HFFc6 (cell line): ENCODE measurements around the gene PSME3IP1. TPM values are rescaled to one million over a fixed set of nuclear protein-coding genes. Genes with fewer than 3 reads are reported as not detected.

Source experiments
- DNase-seq: peaks from one replicate; pipeline ENCODE4 v3.0.0-alpha.2; 2018
- H3K27ac Mint-ChIP-seq: 2 replicates; pipeline ENCODE4 v1.8.0; 2020; ENCODE audit warnings: mild to moderate bottlenecking, mixed read lengths
- H3K27me3 Mint-ChIP-seq: 2 replicates; pipeline ENCODE4 v1.8.0; 2021; ENCODE audit warnings: mild to moderate bottlenecking, moderate library complexity, mixed read lengths; ENCODE audit not compliant: insufficient read depth
- H3K36me3 Mint-ChIP-seq: 2 replicates; pipeline ENCODE4 v1.8.0; 2021; ENCODE audit warnings: low read depth, mixed read lengths
- H3K4me1 Mint-ChIP-seq: 2 replicates; pipeline ENCODE4 v1.8.0; 2020; ENCODE audit warnings: low read depth, mixed read lengths
- H3K4me3 Mint-ChIP-seq: 2 replicates; pipeline ENCODE4 v1.8.0; 2020; ENCODE audit warnings: mild to moderate bottlenecking, moderate library complexity, mixed read lengths
- H3K9me3 Mint-ChIP-seq: 2 replicates; pipeline ENCODE4 v1.8.0; 2020; ENCODE audit warnings: mild to moderate bottlenecking, mixed read lengths
- CTCF ChIP-seq: fragments of 200-600 bp; sonication (generic); IDR thresholded peaks from 2 replicates; pipeline ENCODE4 v1.5.0; 2021; ENCODE audit warnings: antibody characterized with exemption, mild to moderate bottlenecking
- total RNA-seq, 6 experiments: library from RNA; stranded (reverse); fragmentation: NEBNext Ultra II Directional; extraction: Animal tissue kit (Norgen Biotek cat#: 25700); gene quantifications; 2 replicates in 1 of 6; 3 replicates in 5 of 6; pipeline ENCODE4 v1.2.3, GENCODE V29; 2021

The PSME3IP1 gene
- total RNA-seq, 6 experiments from 2014 or later, result 55.9 to 85.0 (median 76.5) TPM

GRCh38 chr16:57172721-57173290 lies 13.0 kb downstream of the PSME3IP1 start:
- Mint-ChIP-seq H3K27ac (no peak overlapping the region), H3K9me3 (no peaks in the 10 kb centered on the region), H3K4me3 (no peak overlapping the region), H3K4me1 (peaks cover 11% of the 10 kb centered on the region; the same call in 1 of the 2 replicates), H3K27me3 (no peaks in the 10 kb centered on the region; the same call in 1 of the 2 replicates), H3K36me3 (peaks cover 16% of the 10 kb centered on the region)
- TF ChIP-seq CTCF, result no peak
- no peak for DNase-seq

- Mint-ChIP-seq H3K27me3 (no peaks in the 10 kb centered on the region; the same call in 1 of the 2 replicates), H3K4me1 (no peaks in the 10 kb centered on the region), H3K27ac (no peak overlapping the region), H3K4me3 (no peak overlapping the region), H3K36me3 (peaks cover 22% of the 10 kb centered on the region), H3K9me3 (no peaks in the 10 kb centered on the region)
- DNase-seq, result no peak
- no peak for TF ChIP-seq CTCF
Measured at GRCh38 chr16:57169327-57169726, 16.5 kb downstream of the PSME3IP1 start.

- no peak overlapping the region for H3K27ac Mint-ChIP-seq
- H3K9me3 Mint-ChIP-seq, result no peaks in the 10 kb centered on the region
- peaks cover 22% of the 10 kb centered on the region for H3K36me3 Mint-ChIP-seq
- H3K4me3 Mint-ChIP-seq, result no peak overlapping the region
- H3K27me3 Mint-ChIP-seq, result no peaks in the 10 kb centered on the region; the same call in 1 of the 2 replicates
- TF ChIP-seq CTCF, result peak; percentile 78
- H3K4me1 Mint-ChIP-seq, result no peaks in the 10 kb centered on the region
- peak; percentile 71 for DNase-seq
Measured at GRCh38 chr16:57167953-57168352, 17.9 kb downstream of the PSME3IP1 start.

GRCh38 chr16:57167538-57167937 lies 18.3 kb downstream of the PSME3IP1 start:
- H3K4me3 Mint-ChIP-seq, result no peak overlapping the region
- no peak overlapping the region for H3K27ac Mint-ChIP-seq
- DNase-seq, result no peak
- H3K4me1 Mint-ChIP-seq, result no peaks in the 10 kb centered on the region
- no peaks in the 10 kb centered on the region; the same call in 1 of the 2 replicates for H3K27me3 Mint-ChIP-seq
- peaks cover 22% of the 10 kb centered on the region for H3K36me3 Mint-ChIP-seq
- no peak for TF ChIP-seq CTCF
- no peaks in the 10 kb centered on the region for H3K9me3 Mint-ChIP-seq

GRCh38 chr16:57166951-57167350 lies 18.9 kb downstream of the PSME3IP1 start:
- Mint-ChIP-seq H3K4me1 (no peaks in the 10 kb centered on the region), H3K36me3 (peaks cover 18% of the 10 kb centered on the region), H3K27ac (no peak overlapping the region)

More at GRCh38 chr16:57166951-57167350, 18.9 kb downstream of the PSME3IP1 start:
- Mint-ChIP-seq H3K9me3 (no peaks in the 10 kb centered on the region), H3K4me3 (no peak overlapping the region), H3K27me3 (no peaks in the 10 kb centered on the region; the same call in 1 of the 2 replicates)
- no peak for DNase-seq
- TF ChIP-seq CTCF, result no peak
